ENCODE data around the gene USP50. TPM values are rescaled to one million over a fixed set of nuclear protein-coding genes. Genes with fewer than 3 reads are reported as not detected.

The USP50 gene
- polyA plus RNA-seq, 1 donor from 2014 or later: 1.4 TPM

- Histone ChIP-seq H3K4me2 (ENCODE audit: low read length) (no peak overlapping the region), H3K9ac (ENCODE audit: low read length) (no peak overlapping the region), H3K9me3 (ENCODE audit: low read length) (no peaks in the 10 kb centered on the region), H3K27me3 (ENCODE audit: insufficient read depth, low read depth, low read length) (no peaks in the 10 kb centered on the region), H3K27ac (ENCODE audit: low read length) (no peak overlapping the region), H3F3A (ENCODE audit: insufficient read depth, low read length, poor library complexity, severe bottlenecking) (no peaks in the 10 kb centered on the region), H3K36me3 (ENCODE audit: insufficient read depth, low read length) (peaks cover 5% of the 10 kb centered on the region), H3K79me2 (replicated peaks; ENCODE audit: insufficient read depth, low read length) (no peaks in the 10 kb centered on the region), H3K4me3 (ENCODE audit: low read length) (no peak overlapping the region), H2AFZ (ENCODE audit: low read depth, low read length) (no peak overlapping the region), H4K20me1 (ENCODE audit: insufficient read depth) (no peaks in the 10 kb centered on the region), H3K9me2 (ENCODE audit: insufficient read depth, low read length) (no peaks in the 10 kb centered on the region)
- no peak for TF ChIP-seq REST (IDR thresholded peaks at IDR 0.05; ENCODE audit: borderline replicate concordance)
- TF ChIP-seq, protein P1, sequence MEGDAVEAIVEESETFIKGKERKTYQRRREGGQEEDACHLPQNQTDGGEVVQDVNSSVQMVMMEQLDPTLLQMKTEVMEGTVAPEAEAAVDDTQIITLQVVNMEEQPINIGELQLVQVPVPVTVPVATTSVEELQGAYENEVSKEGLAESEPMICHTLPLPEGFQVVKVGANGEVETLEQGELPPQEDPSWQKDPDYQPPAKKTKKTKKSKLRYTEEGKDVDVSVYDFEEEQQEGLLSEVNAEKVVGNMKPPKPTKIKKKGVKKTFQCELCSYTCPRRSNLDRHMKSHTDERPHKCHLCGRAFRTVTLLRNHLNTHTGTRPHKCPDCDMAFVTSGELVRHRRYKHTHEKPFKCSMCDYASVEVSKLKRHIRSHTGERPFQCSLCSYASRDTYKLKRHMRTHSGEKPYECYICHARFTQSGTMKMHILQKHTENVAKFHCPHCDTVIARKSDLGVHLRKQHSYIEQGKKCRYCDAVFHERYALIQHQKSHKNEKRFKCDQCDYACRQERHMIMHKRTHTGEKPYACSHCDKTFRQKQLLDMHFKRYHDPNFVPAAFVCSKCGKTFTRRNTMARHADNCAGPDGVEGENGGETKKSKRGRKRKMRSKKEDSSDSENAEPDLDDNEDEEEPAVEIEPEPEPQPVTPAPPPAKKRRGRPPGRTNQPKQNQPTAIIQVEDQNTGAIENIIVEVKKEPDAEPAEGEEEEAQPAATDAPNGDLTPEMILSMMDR (IDR thresholded peaks at IDR 0.05; ENCODE audit: poor library complexity, severe bottlenecking): no peak
- TF ChIP-seq TAF1 (IDR thresholded peaks at IDR 0.05; ENCODE audit: low read depth): no peak
- TF ChIP-seq EP300 (conservative IDR thresholded peaks at IDR 0.05; ENCODE audit: poor library complexity, severe bottlenecking): no peak
These were observed 43.3 kb downstream of the USP50 start for GRCh38 chr15:50503144-50503543.

- no peak overlapping the region for H3K4me2 ChIP-seq (ENCODE audit: low read length)
- H3K9me2 ChIP-seq (ENCODE audit: insufficient read depth, low read length): no peaks in the 10 kb centered on the region
- no peak overlapping the region for H3K9ac ChIP-seq (ENCODE audit: low read length)
- no peaks in the 10 kb centered on the region for H3K27me3 ChIP-seq (ENCODE audit: insufficient read depth, low read depth, low read length)
- H3K9me3 ChIP-seq (ENCODE audit: low read length): no peaks in the 10 kb centered on the region
- H3F3A ChIP-seq (ENCODE audit: insufficient read depth, low read length, poor library complexity, severe bottlenecking): no peaks in the 10 kb centered on the region
- H3K27ac ChIP-seq (ENCODE audit: low read length): no peak overlapping the region
- H3K36me3 ChIP-seq (ENCODE audit: insufficient read depth, low read length): peaks cover 5% of the 10 kb centered on the region
- no peak overlapping the region for H2AFZ ChIP-seq (ENCODE audit: low read depth, low read length)
- H4K20me1 ChIP-seq (ENCODE audit: insufficient read depth): no peaks in the 10 kb centered on the region
- no peaks in the 10 kb centered on the region for H3K79me2 ChIP-seq (replicated peaks; ENCODE audit: insufficient read depth, low read length)
- no peak overlapping the region for H3K4me3 ChIP-seq (ENCODE audit: low read length)
- no peak for TF ChIP-seq EP300 (conservative IDR thresholded peaks at IDR 0.05; ENCODE audit: poor library complexity, severe bottlenecking)
- TF ChIP-seq, protein P1 (IDR thresholded peaks at IDR 0.05; ENCODE audit: poor library complexity, severe bottlenecking): no peak
- TF ChIP-seq POLR2AphosphoS5 (IDR thresholded peaks at IDR 0.05): no peak
- no peak for TF ChIP-seq REST (IDR thresholded peaks at IDR 0.05; ENCODE audit: borderline replicate concordance)
- no peak for TF ChIP-seq MXI1 (conservative IDR thresholded peaks at IDR 0.05; ENCODE audit: poor library complexity, severe bottlenecking)
- no peak for TF ChIP-seq SMC3 (conservative IDR thresholded peaks at IDR 0.05; ENCODE audit: poor library complexity)
- TF ChIP-seq TAF1 (IDR thresholded peaks at IDR 0.05; ENCODE audit: low read depth): no peak
- TF ChIP-seq RAD21 (conservative IDR thresholded peaks at IDR 0.05): no peak
- no peak for TF ChIP-seq EZH2 (IDR thresholded peaks at IDR 0.05; ENCODE audit: borderline replicate concordance, insufficient read depth, low read length, poor library complexity, severe bottlenecking)
These were observed 44.7 kb downstream of the USP50 start for GRCh38 chr15:50501815-50502214.
